ENCODE data around the gene ARHGEF11. TPM values are rescaled to one million over a fixed set of nuclear protein-coding genes. Genes with fewer than 3 reads are reported as not detected.
A peak's percentile ranks its signal among the peaks of the same experiment; 100 is the strongest.
"Not testable (repeated sequence)": the region's sequence is repeated elsewhere in the genome, so short reads cannot be mapped to it uniquely, and the experiment has no call there.

The ARHGEF11 gene
- total RNA-seq, 8 experiments from 2014 or later = 19.5 to 41.2 (median 29.8) TPM

DNA sequence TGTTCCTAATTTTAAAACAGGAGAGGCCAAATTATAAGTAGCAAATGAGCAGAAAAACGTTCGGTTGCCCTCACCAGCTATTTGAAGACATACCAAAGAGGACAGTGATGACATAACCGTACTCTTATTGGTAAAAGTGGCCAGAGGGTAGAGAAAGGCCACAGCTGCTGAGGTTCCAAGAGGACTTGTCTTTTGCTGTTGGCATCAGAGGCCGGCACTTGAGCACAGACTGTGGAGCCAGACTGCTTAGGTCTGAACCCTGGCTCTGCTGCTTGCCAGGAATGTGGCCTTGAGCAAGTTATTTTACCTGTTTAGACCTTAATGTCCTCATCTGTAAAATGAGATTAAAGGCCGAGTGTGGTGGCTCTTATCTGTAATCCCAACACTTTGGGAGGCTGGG lies 39.2 kb upstream of the ARHGEF11 start:
- H3K27ac ChIP-seq = no peak overlapping the region
- H3K4me3 ChIP-seq = no peak overlapping the region
- H3K4me1 ChIP-seq (replicated peaks in 1 of 2) = no peaks in the 10 kb centered on the region
- no peak for ATAC-seq (replicated peaks in 6 of 8)
- in situ Hi-C loops (cut with MboI; ENCODE audit: low pct_unique_long_range_greater_than_20kb in 2 of 9, low sequenced_read_pairs in 9 of 9, unreplicated experiment in 9 of 9) = loop anchor here in 2 of 9 experiments (10.0 to 25.0 kb wide), 2 partner anchors 70 to 403 kb away; no protein-coding TSS in a partner anchor
- 40 to 100% (median 80%) methylated on average over 1 to 5 of the region's 5 CpGs; no CpG with 5 or more reads in 3 of the 10 experiments for WGBS, 10 experiments

GRCh38 chr1:157081707-157082106 lies 36.2 kb upstream of the ARHGEF11 start:
- Histone ChIP-seq H3K4me1 (replicated peaks in 1 of 2) (no peaks in the 10 kb centered on the region), H3K4me3 (no peak overlapping the region), H3K27ac (no peak overlapping the region)
- in situ Hi-C loops (cut with MboI; ENCODE audit: low pct_unique_long_range_greater_than_20kb in 2 of 9, low sequenced_read_pairs in 9 of 9, unreplicated experiment in 9 of 9) = loop anchor here in 2 of 9 experiments (10.0 to 25.0 kb wide), 2 partner anchors 73 to 406 kb away; no protein-coding TSS in a partner anchor
- ATAC-seq (replicated peaks in 6 of 8) = no peak
- 22 to 73% (median 57%) methylated on average over 1 to 5 of the region's 5 CpGs; no CpG with 5 or more reads in 1 of the 10 experiments for WGBS, 10 experiments

DNA sequence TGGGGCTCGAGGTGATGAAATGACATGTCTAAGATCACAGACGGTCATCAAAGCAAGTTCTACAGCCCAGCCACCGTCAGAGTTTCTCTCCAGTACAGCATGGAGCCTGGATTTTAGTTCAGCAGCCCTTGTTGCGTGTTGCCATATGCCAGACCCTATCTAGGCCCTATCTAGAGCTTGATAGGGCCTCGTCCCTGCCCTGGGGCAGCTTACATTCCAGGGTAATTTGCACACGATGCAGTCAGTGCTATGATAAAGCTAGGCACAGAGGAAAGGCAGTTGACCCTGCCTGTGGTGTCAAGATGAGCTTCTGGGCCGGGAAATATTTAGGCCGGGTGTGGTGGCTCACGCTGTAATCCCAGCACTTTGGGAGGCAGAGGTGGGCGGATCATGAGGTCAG lies 35.2 kb upstream of the ARHGEF11 start:
- in situ Hi-C loops (cut with MboI; ENCODE audit: low pct_unique_long_range_greater_than_20kb in 2 of 9, low sequenced_read_pairs in 9 of 9, unreplicated experiment in 9 of 9) = loop anchor here in 2 of 9 experiments (10.0 to 25.0 kb wide), 2 partner anchors 74 to 407 kb away; no protein-coding TSS in a partner anchor
- peak in 2 of 8 experiments; percentile 35 to 47 for ATAC-seq (replicated peaks in 6 of 8)
- WGBS, 10 experiments = 42 to 92% (median 81%) methylated on average over 2 to 9 of the region's 10 CpGs; no CpG with 5 or more reads in 3 of the 10 experiments

GRCh38 chr1:157077394-157077793 lies 31.9 kb upstream of the ARHGEF11 start:
- no peak for ATAC-seq (replicated peaks in 6 of 8)
- in situ Hi-C loops (cut with MboI; ENCODE audit: low pct_unique_long_range_greater_than_20kb in 2 of 9, low sequenced_read_pairs in 9 of 9, unreplicated experiment in 9 of 9) = loop anchor here in 1 of 9 experiments (25.0 kb wide), 1 partner anchor 410 kb away; no protein-coding TSS in a partner anchor
- 57 to 100% (median 88%) methylated on average over 1 of the region's 1 CpG; no CpG with 5 or more reads in 3 of the 10 experiments for WGBS, 10 experiments
- Histone ChIP-seq H3K27ac (no peak overlapping the region), H3K4me3 (no peak overlapping the region), H3K4me1 (replicated peaks in 1 of 2) (no peaks in the 10 kb centered on the region)

More for the DNA sequence above, 35.2 kb upstream of the ARHGEF11 start:
- Histone ChIP-seq H3K4me1 (replicated peaks in 1 of 2) (no peaks in the 10 kb centered on the region), H3K27ac (no peak overlapping the region), H3K4me3 (no peak overlapping the region)

- ATAC-seq (replicated peaks in 6 of 8) = peak in 3 of 8 experiments; percentile 66 to 81 (median 68)
Measured at GRCh38 chr1:157073944-157074685, 28.6 kb upstream of the ARHGEF11 start.

DNA sequence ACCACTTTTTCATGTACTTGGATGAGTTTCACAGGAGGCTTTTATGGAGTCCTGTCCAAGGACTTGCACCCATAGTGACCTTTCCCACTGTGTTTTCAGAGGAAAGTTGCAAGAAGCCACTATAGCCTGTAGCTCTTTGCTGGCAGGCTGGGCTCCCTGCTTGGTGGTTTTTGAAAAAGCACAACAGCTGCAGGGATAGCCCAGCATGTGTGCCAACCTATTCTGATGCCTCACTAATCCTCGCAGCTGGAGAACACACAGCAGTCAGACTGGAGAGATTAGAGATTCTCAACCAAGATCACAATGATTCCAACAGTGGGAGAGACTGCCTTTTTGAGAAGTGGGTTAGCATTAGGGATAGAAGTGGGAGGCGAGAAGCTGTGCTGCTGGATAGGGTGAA lies 24.1 kb upstream of the ARHGEF11 start:
- in situ Hi-C loops (cut with MboI; ENCODE audit: low pct_unique_long_range_greater_than_20kb in 2 of 9, low sequenced_read_pairs in 9 of 9, unreplicated experiment in 9 of 9) = loop anchor here in 1 of 9 experiments (25.0 kb wide), 1 partner anchor 107 kb away; no protein-coding TSS in a partner anchor
- WGBS, 10 experiments = 14 to 89% (median 60%) methylated on average over 1 to 2 of the region's 2 CpGs; no CpG with 5 or more reads in 3 of the 10 experiments
- ATAC-seq (replicated peaks in 6 of 8) = no peak
- H3K4me3 ChIP-seq = no peak overlapping the region
- H3K4me1 ChIP-seq (replicated peaks in 1 of 2) = no peaks in the 10 kb centered on the region
- no peak overlapping the region for H3K27ac ChIP-seq

More at GRCh38 chr1:157073944-157074685, 28.6 kb upstream of the ARHGEF11 start:
- Histone ChIP-seq H3K4me3 (no peak overlapping the region), H3K4me1 (replicated peaks in 1 of 2) (no peaks in the 10 kb centered on the region), H3K27ac (no peak overlapping the region)
- 10 to 87% (median 46%) methylated on average over 1 to 31 of the region's 35 CpGs for WGBS, 10 experiments
- in situ Hi-C loops (cut with MboI; ENCODE audit: low pct_unique_long_range_greater_than_20kb in 2 of 9, low sequenced_read_pairs in 9 of 9, unreplicated experiment in 9 of 9) = loop anchor here in 1 of 9 experiments (25.0 kb wide), 1 partner anchor 112 kb away; no protein-coding TSS in a partner anchor

DNA sequence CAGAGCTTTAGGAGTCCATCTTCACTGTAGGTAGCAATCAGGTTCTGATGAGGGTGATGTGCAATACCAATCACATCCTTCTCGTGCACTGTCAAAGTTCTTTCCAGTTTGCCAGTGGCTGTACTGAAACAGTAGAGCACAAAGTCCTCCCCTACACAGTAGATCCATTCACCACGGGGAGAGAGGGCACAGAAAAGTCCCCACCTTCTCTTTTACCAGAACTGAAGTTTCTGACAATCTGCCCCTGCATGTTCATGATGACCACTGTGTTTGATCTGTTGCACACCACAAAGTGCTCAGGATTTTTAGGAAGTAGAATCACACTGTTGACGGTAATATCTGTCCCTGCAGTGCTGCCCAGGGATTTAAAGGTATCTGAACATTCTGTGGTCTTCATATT lies 13.7 kb upstream of the ARHGEF11 start:
- not testable (repeated sequence) for ATAC-seq (replicated peaks in 6 of 8); H3K27ac ChIP-seq

GRCh38 chr1:157056269-157056668 lies 10.7 kb upstream of the ARHGEF11 start:
- in situ Hi-C loops (cut with MboI; ENCODE audit: low pct_unique_long_range_greater_than_20kb in 2 of 9, low sequenced_read_pairs in 9 of 9, unreplicated experiment in 9 of 9) = loop anchor here in 1 of 9 experiments (25.0 kb wide), 1 partner anchor 94 kb away; no protein-coding TSS in a partner anchor
- no peaks in the 10 kb centered on the region for H3K4me1 ChIP-seq (replicated peaks in 1 of 2)
- H3K4me3 ChIP-seq = no peak overlapping the region
- no peak for ATAC-seq (replicated peaks in 6 of 8)
- H3K27ac ChIP-seq = no peak overlapping the region
- 0 to 90% (median 49%) methylated on average over 1 of the region's 1 CpG for WGBS, 10 experiments

More for the DNA sequence above, 13.7 kb upstream of the ARHGEF11 start:
- H3K4me1 ChIP-seq (replicated peaks in 1 of 2); H3K4me3 ChIP-seq: not testable (repeated sequence)
- WGBS, 10 experiments = 17 to 75% (median 67%) methylated on average over 1 to 3 of the region's 3 CpGs; no CpG with 5 or more reads in 3 of the 10 experiments
- in situ Hi-C loops (cut with MboI; ENCODE audit: low pct_unique_long_range_greater_than_20kb in 2 of 9, low sequenced_read_pairs in 9 of 9, unreplicated experiment in 9 of 9) = loop anchor here in 1 of 9 experiments (25.0 kb wide), 1 partner anchor 97 kb away; no protein-coding TSS in a partner anchor

- ATAC-seq (replicated peaks in 6 of 8); H3K27ac ChIP-seq; H3K4me1 ChIP-seq (replicated peaks in 1 of 2); H3K4me3 ChIP-seq: not testable (repeated sequence)
- in situ Hi-C loops (cut with MboI; ENCODE audit: low pct_unique_long_range_greater_than_20kb in 2 of 9, low sequenced_read_pairs in 9 of 9, unreplicated experiment in 9 of 9) = loop anchor here in 1 of 9 experiments (25.0 kb wide), 1 partner anchor 93 kb away; no protein-coding TSS in a partner anchor
- 8 to 100% (median 75%) methylated on average over 1 to 5 of the region's 5 CpGs for WGBS, 10 experiments
Measured at GRCh38 chr1:157055729-157056128, 10.2 kb upstream of the ARHGEF11 start.

DNA sequence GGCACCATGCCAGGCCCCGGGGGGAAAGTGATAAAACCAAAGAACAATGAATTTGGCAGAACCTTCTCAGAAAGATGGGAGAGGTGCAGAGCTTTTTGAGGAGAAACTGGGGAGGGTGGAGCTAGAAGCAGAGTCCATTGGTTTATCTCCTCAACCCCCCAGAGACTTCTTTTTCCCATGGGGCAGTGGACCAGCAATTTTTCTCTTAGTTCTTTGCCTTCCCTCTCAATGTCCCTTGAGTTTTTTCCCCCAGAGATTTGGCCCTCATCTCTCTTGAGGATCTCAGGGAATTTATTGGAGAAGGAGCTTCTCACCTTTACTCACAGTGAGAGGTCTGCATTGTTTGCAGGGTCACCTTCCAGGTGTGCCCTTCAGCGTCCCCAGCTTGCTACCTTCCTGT lies 5.3 kb upstream of the ARHGEF11 start:
- H3K4me3 ChIP-seq = no peak overlapping the region
- H3K27ac ChIP-seq = no peak overlapping the region
- H3K4me1 ChIP-seq (replicated peaks in 1 of 2) = peaks cover 0 to 2% of the 10 kb centered on the region in 2 donors
- in situ Hi-C loops (cut with MboI; ENCODE audit: low pct_unique_long_range_greater_than_20kb in 2 of 9, low sequenced_read_pairs in 9 of 9, unreplicated experiment in 9 of 9) = loop anchor here in 1 of 9 experiments (25.0 kb wide), 1 partner anchor 89 kb away; no protein-coding TSS in a partner anchor
- ATAC-seq (replicated peaks in 6 of 8) = no peak
- 0 to 83% (median 44%) methylated on average over 1 to 2 of the region's 2 CpGs; no CpG with 5 or more reads in 2 of the 10 experiments for WGBS, 10 experiments

DNA sequence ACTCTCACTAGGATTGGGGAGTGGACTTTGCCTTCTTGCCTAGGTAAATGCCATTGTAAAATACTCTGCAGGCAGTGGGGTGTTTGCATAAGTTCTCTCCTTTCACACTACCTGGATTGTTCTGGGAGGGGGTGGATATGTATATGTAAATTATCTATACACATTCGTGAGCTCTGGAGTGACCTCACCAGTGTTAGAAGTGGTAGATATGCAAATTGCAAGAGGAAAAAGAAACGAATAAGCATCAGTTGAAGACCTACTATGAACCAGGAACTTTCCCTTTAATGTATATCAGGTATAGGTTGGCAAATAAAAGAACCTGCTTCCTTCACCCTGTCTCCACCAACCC lies 1.5 kb upstream of the ARHGEF11 start:
- in situ Hi-C loops (cut with MboI; ENCODE audit: low pct_unique_long_range_greater_than_20kb in 2 of 9, low sequenced_read_pairs in 9 of 9, unreplicated experiment in 9 of 9) = no loop called here
- 6 to 100% (median 55%) methylated on average over 1 to 2 of the region's 2 CpGs; no CpG with 5 or more reads in 2 of the 10 experiments for WGBS, 10 experiments
- no peak for ATAC-seq (replicated peaks in 6 of 8)
- Histone ChIP-seq H3K4me1 (replicated peaks in 1 of 2) (peaks cover 23 to 24% of the 10 kb centered on the region in 2 donors), H3K4me3 (no peak overlapping the region), H3K27ac (no peak overlapping the region)

DNA sequence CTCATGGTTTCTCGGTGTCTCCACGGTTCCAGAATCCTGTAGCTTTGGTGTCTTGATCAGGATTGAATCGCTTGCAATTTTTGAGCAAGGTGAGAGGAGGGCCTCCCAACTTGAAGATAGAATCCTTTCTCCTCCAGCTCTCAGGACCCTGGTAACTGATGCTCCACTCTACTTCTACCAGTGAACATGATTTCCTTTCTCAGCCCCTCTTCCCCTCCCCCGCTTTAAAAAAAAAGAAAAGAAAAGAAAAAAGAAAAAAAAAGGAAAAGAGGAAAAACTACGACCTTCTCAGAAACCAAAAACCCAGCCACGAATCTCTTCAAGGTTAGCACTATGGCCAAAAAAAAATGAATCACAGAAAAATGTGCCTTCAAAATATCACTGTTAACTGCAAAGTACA lies 1.2 kb downstream of the ARHGEF11 start:
- Histone ChIP-seq H3K27ac (no peak overlapping the region), H3K4me3 (peak overlapping the region; percentile 48 to 74 (median 61)), H3K4me1 (replicated peaks in 1 of 2) (peaks cover 30 to 31% of the 10 kb centered on the region in 2 donors)
- in situ Hi-C loops (cut with MboI; ENCODE audit: low pct_unique_long_range_greater_than_20kb in 2 of 9, low sequenced_read_pairs in 9 of 9, unreplicated experiment in 9 of 9) = no loop called here
- 0 to 40% (median 12%) methylated on average over 1 to 6 of the region's 6 CpGs for WGBS, 10 experiments
- ATAC-seq (replicated peaks in 6 of 8) = no peak

- Histone ChIP-seq H3K27ac (no peak overlapping the region), H3K4me3 (peak overlapping the region; percentile 48 to 74 (median 61)), H3K4me1 (replicated peaks in 1 of 2) (peaks cover 31 to 32% of the 10 kb centered on the region in 2 donors)
- no peak for ATAC-seq (replicated peaks in 6 of 8)
- in situ Hi-C loops (cut with MboI; ENCODE audit: low pct_unique_long_range_greater_than_20kb in 2 of 9, low sequenced_read_pairs in 9 of 9, unreplicated experiment in 9 of 9) = no loop called here
- 20 to 69% (median 56%) methylated on average over 1 to 2 of the region's 2 CpGs; no CpG with 5 or more reads in 6 of the 10 experiments for WGBS, 10 experiments
Measured at GRCh38 chr1:157043685-157044084, 1.9 kb downstream of the ARHGEF11 start.

Data from motor neuron (in vitro differentiated cells).